Uterus (tissue), 4 donors: ENCODE results near the gene INSC. TPM values are rescaled to one million over a fixed set of nuclear protein-coding genes. Genes with fewer than 3 reads are reported as not detected.

Source experiments
- DNase-seq, 2 donors: peaks; one replicate each; pipeline ENCODE4 v3.0.0-alpha.2; 2019 to 2020
- H3K27ac ChIP-seq, 2 donors: fragments of 200-600 bp; sonication (generic); 1 replicate in 1 of 2; 2 replicates in 1 of 2; pipeline ENCODE4 v1.5.1; 2016 to 2018
- H3K27me3 ChIP-seq, 2 donors: fragments of 200-600 bp; sonication (generic); one replicate each; pipeline ENCODE4 v1.5.1; 2018 to 2019; ENCODE audit warnings: control low read depth in 1 of 2
- H3K36me3 ChIP-seq, 2 donors: fragments of 200-600 bp; sonication (generic); one replicate each; pipeline ENCODE4 v1.5.1; 2019; ENCODE audit warnings: control low read depth in 1 of 2
- H3K4me1 ChIP-seq, 2 donors: fragments of 200-600 bp; sonication (generic); one replicate each; pipeline ENCODE4 v1.5.1; 2018 to 2019; ENCODE audit warnings: control low read depth in 1 of 2
- H3K4me3 ChIP-seq, 2 donors: fragments of 200-600 bp; sonication (generic); 1 replicate in 1 of 2; 2 replicates in 1 of 2; pipeline ENCODE4 v1.5.1; 2018 to 2019; ENCODE audit warnings: mild to moderate bottlenecking in 1 of 2
- H3K9me3 ChIP-seq, 2 donors: fragments of 200-600 bp; sonication (generic); one replicate each; pipeline ENCODE4 v1.5.1; 2019; ENCODE audit warnings: control low read depth in 1 of 2
- CTCF ChIP-seq, 4 experiments: fragments of 200-600 bp in 2 of 4; fragments of 450-650 bp in 2 of 4; sonication (generic) in 2 of 4; IDR thresholded peaks; one replicate each; pipeline ENCODE4 v1.5.1; 2016 to 2019; ENCODE audit warnings: antibody characterized with exemption in 4 of 4, mild to moderate bottlenecking in 2 of 4, moderate library complexity in 1 of 4
- POLR2A ChIP-seq, 2 donors: fragments of 450-650 bp; IDR thresholded peaks; one replicate each; pipeline ENCODE4 v1.6.1; 2016; ENCODE audit warnings: antibody characterized with exemption in 2 of 2, mild to moderate bottlenecking in 1 of 2, moderate library complexity in 1 of 2
- intact Hi-C: fragments of 100-400 bp; cut with DNase I; formaldehyde crosslinking; loops from one replicate; pipeline ENCODE4 v1.15.1; 2023; ENCODE audit warnings: low total_unique reads
- total RNA-seq, 4 donors: library from RNA; depleted of rRNA in 3 of 4; stranded (reverse); fragments of >200 nt in 3 of 4; gene quantifications; one replicate each; pipeline versions ENCODE4 v1.1.0 to v1.2.4, GENCODE V29; 2014 to 2023
- donor health status: DM: yes; HTN: yes; CAD: no.

INSC gene
- total RNA-seq, 4 donors from 2014 or later, result 0.24 to 2.6 TPM; not detected in 2

GRCh38 chr11:15236559-15236958, 121.8 kb downstream of the INSC start:
- no peaks in the 10 kb centered on the region for H3K36me3 ChIP-seq
- no peak overlapping the region for H3K4me3 ChIP-seq
- intact Hi-C loops, result no loop called here
- TF ChIP-seq CTCF (IDR thresholded peaks at IDR 0.05) (no peak), POLR2A (IDR thresholded peaks at IDR 0.05) (no peak)
- no peaks in the 10 kb centered on the region for H3K9me3 ChIP-seq
- no peaks in the 10 kb centered on the region for H3K27me3 ChIP-seq
- no peak overlapping the region for H3K27ac ChIP-seq
- no peaks in the 10 kb centered on the region for H3K4me1 ChIP-seq
- no peak for DNase-seq

GRCh38 chr11:15238856-15239255, 124.1 kb downstream of the INSC start:
- TF ChIP-seq POLR2A (IDR thresholded peaks at IDR 0.05) (no peak), CTCF (IDR thresholded peaks at IDR 0.05) (no peak)
- intact Hi-C loops, result no loop called here
- Histone ChIP-seq H3K9me3 (no peaks in the 10 kb centered on the region), H3K27me3 (no peaks in the 10 kb centered on the region), H3K4me1 (no peaks in the 10 kb centered on the region), H3K36me3 (no peaks in the 10 kb centered on the region), H3K4me3 (no peak overlapping the region), H3K27ac (no peak overlapping the region)
- DNase-seq, result no peak

GRCh38 chr11:15248749-15249148, 134.0 kb downstream of the INSC start:
- no peak overlapping the region for H3K4me3 ChIP-seq
- no peaks in the 10 kb centered on the region for H3K9me3 ChIP-seq
- no peak for DNase-seq
- intact Hi-C loops, result no loop called here
- no peak overlapping the region for H3K27ac ChIP-seq
- TF ChIP-seq CTCF (IDR thresholded peaks at IDR 0.05), result no peak
- TF ChIP-seq POLR2A (IDR thresholded peaks at IDR 0.05), result no peak
- no peaks in the 10 kb centered on the region for H3K4me1 ChIP-seq
- H3K36me3 ChIP-seq, result no peaks in the 10 kb centered on the region
- H3K27me3 ChIP-seq, result no peaks in the 10 kb centered on the region

GRCh38 chr11:15258433-15259165, 143.9 kb downstream of the INSC start:
- no peak for DNase-seq
- TF ChIP-seq POLR2A (IDR thresholded peaks at IDR 0.05), result no peak
- TF ChIP-seq CTCF (IDR thresholded peaks at IDR 0.05), result no peak
- no peaks in the 10 kb centered on the region for H3K36me3 ChIP-seq

GRCh38 chr11:15266999-15267398, 152.3 kb downstream of the INSC start:
- H3K36me3 ChIP-seq, result no peaks in the 10 kb centered on the region
- intact Hi-C loops, result no loop called here
- no peak for TF ChIP-seq CTCF (IDR thresholded peaks at IDR 0.05)
- no peak for TF ChIP-seq POLR2A (IDR thresholded peaks at IDR 0.05)
- no peaks in the 10 kb centered on the region for H3K9me3 ChIP-seq
- no peaks in the 10 kb centered on the region for H3K27me3 ChIP-seq
- H3K4me1 ChIP-seq, result no peaks in the 10 kb centered on the region
- no peak for DNase-seq
- no peak overlapping the region for H3K4me3 ChIP-seq
- no peak overlapping the region for H3K27ac ChIP-seq

More at GRCh38 chr11:15258433-15259165, 143.9 kb downstream of the INSC start:
- Histone ChIP-seq H3K27me3 (no peaks in the 10 kb centered on the region), H3K9me3 (no peaks in the 10 kb centered on the region), H3K4me1 (no peaks in the 10 kb centered on the region), H3K27ac (no peak overlapping the region), H3K4me3 (no peak overlapping the region)
- intact Hi-C loops, result no loop called here
